Femur (tissue), 1 donor: ENCODE data around the gene DDX20.
A peak's percentile ranks its signal among the peaks of the same experiment; 100 is the strongest.
"Not testable (repeated sequence)": the region's sequence is repeated elsewhere in the genome, so short reads cannot be mapped to it uniquely, and the experiment has no call there.

Experiments
- DNase-seq: peaks from one replicate; pipeline ENCODE4 v3.0.0-alpha.2; 2017

The DDX20 gene

DNA sequence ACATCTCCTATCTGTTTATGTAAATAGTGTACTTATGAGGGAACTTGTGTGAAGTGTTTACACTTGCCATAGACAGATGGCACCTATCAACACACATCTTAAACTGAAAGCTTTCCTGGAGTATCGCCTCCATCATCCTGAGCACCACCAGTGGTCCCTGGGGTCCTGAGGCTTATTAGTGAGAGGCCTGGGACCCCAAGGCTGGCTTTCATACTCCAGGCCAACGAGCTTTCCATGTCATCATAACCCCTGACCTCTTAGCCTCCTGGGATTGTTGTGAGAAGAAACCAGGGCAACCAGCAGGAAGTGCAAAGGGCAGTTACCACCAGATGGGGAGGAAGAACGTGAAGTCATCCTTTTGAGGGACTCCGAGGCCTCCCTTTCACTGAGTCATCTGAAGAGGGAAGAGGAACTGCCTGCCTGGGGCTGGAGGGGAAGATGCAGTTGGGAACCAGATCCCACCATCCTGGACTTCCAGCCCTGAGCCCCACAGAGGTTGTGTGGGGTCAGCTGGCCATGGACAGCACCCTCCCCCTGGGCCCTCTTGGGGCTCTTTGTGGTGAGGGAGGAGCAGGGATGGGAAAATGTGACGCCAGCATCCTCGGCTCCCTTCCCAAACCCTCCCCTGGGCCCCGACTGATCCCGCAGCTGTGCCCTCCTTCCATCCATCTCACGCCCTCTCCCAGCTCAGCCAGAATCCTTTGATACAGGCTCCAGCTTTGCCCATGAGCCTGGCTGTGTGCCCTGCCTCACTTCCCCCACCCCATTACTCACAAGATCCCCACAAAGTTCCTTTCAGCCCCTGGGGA lies 22.3 kb upstream of the DDX20 start:
- DNase-seq, result peak; percentile 76

GRCh38 chr1:111733992-111734341 lies 21.7 kb upstream of the DDX20 start:
- no peak for DNase-seq

DNA sequence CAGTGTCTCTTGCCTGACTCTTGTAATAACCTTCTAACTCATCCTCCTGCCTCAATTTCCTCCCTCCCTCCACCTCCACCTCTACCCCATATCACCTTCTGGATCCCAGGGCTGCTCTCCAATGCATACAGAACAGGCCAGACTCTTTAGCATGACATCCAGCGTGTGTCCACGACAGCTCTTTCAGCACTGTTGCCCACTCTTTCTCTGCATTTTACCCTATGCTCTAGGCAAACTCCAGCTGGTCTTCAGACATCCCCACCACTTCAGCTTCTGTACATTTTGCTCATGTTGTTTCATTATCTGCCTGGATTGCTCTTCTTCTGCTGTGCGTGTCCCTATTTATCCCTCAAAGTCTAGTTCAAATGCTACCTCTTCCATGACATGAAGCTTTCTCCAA lies 21.3 kb upstream of the DDX20 start:
- DNase-seq, result no peak

DNA sequence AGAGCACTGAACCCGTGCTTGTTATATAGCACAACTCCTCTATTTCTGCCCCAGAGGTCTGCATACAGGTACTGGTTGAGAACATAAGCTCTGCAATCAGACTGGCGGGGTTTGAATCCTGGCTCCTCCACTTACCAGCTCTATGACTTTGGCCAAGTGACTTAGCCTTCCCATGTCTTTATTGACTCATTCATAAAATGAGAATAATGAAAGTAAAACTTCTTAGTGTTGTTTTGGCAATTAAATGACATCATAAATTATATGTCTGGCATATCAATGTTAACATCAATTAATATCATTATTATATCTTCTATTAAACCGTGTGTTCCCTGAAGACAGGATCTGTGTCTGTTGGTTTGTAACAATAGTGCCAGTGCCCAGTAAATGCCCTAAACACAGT lies 20.8 kb upstream of the DDX20 start:
- DNase-seq, result no peak

DNA sequence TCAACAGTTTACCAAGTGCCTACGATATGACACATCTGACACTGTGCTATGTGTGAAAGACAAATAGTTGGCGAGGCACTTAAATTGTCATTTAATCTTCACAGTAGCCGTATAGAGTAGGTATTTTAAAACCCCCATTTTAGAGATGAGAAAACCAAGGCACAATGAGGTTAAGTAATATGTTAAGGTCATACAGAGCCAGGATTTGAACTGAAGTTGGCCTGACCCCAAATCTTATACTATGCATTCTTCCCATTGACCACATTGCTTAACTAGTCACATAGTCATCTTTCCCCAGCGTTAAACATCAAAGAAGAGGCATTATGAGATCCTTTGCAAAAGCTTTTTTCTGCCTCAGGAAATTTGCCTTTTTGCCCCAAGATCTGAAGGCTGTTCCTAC lies 20.4 kb upstream of the DDX20 start:
- DNase-seq, result no peak

DNA sequence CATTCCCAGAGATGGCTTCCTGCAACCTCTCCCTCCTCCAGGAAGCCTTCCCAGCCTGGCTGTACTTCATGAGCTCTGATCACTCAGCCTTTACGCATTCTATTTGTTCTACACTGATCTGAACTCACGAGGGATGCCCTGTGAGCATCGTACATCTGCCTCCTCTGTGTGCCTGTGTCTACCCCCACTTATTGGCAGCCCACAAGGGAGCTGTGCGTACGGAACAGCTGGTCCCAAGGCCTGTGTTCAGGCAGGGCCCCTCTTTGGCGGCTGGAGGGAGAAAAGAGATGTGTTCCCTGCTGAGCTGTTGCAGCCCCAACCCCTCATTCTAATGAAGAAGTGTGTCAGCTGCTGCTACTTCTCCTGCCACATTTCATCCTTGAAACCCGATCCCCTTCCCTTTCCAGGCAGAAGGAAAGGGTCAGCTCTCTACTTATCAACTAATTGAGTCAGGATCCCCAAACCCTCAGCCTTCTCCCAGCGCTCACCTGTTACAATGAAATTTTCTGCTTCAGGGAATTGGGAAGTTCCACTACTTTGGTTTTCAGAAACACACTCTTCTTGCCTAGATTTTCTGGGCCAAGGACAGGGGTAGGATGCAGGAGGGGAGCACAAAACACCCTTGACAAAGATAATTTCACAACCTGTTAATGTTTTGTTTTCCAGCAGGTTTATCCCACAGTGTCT lies 19.7 kb upstream of the DDX20 start:
- peak; percentile 73 for DNase-seq

GRCh38 chr1:111736548-111737215 lies 19.0 kb upstream of the DDX20 start:
- DNase-seq, result peak; percentile 74

- DNase-seq, result no peak
These were observed 18.2 kb upstream of the DDX20 start for GRCh38 chr1:111737216-111738132.

DNA sequence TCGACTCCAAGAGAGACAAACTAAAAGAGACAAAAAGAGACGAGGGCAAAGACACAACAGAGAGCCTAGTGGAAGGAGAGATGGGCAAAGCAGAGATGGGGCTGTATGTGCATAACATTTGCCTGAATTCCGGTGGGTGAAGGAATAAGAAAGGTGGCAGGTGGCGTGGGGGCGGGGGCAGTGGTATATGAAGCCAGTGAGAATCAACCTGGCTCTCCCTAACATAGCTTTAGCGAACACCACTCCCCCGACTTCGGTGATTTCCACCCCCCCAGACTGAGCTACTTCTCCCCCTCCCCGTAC lies 17.6 kb upstream of the DDX20 start:
- no peak for DNase-seq

GRCh38 chr1:111738436-111739193 lies 17.1 kb upstream of the DDX20 start:
- peak; percentile 89 for DNase-seq

GRCh38 chr1:111739194-111739924 lies 16.3 kb upstream of the DDX20 start, which contains the start of gene INKA2:
Gene INKA2, minus strand, starts transcription at chr1:111739395. Its CDS starts 153 bp downstream, at chr1:111739242.
- peak; percentile 93 for DNase-seq

DNA sequence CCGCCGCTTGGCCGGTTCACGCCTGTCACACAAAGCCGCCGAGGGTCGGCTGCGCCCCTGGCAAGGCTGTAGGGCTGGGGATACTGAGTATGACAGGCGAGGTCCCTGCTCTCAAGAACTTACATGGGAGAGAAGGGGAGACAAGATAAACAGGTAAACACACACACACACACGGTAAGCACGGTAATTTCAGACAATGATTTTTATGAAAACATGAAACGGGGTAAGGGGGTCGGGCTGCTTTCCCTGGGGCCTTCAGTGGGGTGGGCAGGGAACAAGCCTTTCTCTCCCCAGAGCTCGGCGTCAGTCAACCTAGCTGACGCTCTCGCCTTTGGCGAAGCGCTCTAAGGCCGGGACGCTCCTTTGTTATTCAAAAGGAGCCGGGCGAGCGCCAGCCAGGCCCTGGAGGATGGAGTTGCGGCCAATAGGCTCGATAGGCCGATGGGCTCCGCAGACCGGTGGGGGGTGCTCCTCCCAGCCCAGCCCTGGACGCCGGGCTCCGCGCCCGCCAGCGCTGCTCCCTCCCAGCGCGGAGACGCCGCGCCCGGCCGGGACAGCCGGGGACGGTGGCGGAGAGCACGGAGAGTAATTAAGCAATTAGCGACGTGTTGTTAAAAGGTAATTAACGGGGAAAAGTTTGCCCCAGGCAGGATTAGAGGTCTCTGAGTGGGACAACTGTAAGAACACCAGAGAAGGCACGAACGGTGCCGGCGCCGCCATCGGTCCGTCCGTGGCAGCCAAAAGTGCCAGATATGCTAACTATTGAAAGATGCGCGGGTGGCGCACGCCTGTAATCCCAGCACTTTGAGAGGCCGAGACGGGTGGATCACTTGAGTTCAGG lies 15.6 kb upstream of the DDX20 start:
- DNase-seq, result peak; percentile 58

- not testable (repeated sequence) for DNase-seq
These were observed 13.4 kb upstream of the DDX20 start for GRCh38 chr1:111742292-111742691.

- DNase-seq, result no peak
These were observed 12.7 kb upstream of the DDX20 start for GRCh38 chr1:111742938-111743549.

DNA sequence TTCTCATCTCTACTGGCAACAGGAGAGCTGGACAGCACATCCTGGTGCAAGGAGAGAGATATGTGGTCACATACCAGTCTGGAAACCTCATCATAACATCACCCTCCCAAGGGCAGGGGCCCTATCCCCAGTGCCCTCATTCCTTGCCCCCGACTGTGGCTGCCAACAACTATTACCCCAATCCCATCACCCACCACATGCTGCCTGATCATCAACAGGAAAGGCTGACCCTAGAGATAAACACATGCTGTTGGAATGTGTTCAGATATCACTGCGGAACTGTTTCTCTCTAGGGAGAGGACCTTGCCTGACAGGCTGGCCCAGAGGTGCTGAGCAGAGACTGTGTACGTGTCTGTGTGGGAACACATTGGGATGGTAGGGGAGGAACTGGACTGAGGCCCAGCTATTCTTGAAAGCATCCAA lies 12.0 kb upstream of the DDX20 start:
- DNase-seq, result no peak

DNA sequence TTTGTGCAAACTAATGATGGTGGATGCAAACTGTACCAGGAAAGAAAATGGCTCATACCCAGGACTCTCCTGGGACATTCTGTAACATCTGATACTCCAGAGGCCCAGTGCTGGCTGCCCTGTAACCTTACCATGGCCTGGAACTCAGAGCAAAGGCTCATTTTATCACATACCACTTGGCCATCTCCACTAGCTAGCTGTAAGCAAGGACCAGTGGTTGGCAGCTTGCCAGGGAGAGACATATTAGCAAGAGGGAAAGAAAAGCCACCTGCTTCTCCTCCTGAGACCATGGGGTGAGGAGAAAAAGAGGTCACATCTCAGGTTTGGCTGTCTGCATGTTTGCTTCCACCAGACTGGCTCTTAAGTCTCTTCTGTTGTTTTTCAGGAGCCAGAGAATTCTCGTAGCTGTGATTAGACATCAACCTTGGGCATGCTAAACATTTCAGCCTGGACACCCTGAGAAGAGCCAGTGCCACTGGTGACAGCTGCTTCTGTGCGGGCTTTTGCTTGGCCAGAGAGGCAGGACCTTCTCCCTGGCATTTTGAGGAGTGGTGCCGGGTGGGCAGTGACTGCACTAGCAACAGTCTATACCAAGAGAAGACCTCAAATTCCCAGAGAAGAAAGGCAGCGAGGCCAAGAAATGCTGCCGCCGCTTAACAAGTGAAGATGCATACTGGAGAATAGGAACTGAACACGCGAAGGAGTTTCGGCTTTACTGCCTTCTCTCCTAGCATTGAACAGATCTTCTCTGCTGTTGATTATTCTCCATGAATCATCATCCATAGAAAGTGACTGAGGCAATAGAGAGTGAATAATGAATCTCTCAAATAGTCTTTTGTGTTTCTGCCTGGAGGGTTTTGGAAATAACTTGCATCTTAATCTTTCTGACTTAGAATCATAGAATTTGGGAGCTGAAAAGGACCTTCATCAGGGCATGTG lies 9.8 kb upstream of the DDX20 start:
- DNase-seq, result no peak

- no peak for DNase-seq
These were observed 9.1 kb upstream of the DDX20 start for GRCh38 chr1:111746614-111746999.

- peak; percentile 50 for DNase-seq
These were observed 8.4 kb upstream of the DDX20 start for GRCh38 chr1:111747282-111747734.

- DNase-seq, result no peak
These were observed 7.8 kb upstream of the DDX20 start for GRCh38 chr1:111747947-111748346.
